ENCODE measurements around the gene WWOX.

DNA sequence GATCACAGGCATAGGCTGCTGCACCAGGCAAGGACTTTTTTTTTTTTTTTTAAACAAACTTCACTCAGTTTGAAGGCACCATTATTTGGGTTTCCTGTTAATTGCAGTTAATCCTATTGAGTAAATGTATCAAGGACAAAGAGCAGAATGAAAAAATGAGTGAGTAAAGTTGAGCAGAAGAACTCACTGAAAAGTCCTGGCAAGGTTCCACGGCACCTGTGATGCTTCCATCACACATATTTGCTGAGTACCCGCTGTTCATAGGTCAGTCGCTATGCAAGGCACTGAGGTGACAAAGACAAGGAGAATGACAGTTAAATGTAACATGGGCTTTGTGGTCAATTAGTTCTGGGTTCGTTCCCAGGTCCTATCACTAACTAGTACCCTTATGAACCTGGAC lies 831.1 kb downstream of the WWOX start:
- TF ChIP-seq, protein P1, sequence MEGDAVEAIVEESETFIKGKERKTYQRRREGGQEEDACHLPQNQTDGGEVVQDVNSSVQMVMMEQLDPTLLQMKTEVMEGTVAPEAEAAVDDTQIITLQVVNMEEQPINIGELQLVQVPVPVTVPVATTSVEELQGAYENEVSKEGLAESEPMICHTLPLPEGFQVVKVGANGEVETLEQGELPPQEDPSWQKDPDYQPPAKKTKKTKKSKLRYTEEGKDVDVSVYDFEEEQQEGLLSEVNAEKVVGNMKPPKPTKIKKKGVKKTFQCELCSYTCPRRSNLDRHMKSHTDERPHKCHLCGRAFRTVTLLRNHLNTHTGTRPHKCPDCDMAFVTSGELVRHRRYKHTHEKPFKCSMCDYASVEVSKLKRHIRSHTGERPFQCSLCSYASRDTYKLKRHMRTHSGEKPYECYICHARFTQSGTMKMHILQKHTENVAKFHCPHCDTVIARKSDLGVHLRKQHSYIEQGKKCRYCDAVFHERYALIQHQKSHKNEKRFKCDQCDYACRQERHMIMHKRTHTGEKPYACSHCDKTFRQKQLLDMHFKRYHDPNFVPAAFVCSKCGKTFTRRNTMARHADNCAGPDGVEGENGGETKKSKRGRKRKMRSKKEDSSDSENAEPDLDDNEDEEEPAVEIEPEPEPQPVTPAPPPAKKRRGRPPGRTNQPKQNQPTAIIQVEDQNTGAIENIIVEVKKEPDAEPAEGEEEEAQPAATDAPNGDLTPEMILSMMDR (IDR thresholded peaks at IDR 0.05; ENCODE audit: low read depth, low read length), result no peak
- TF ChIP-seq MAX (IDR thresholded peaks at IDR 0.05; ENCODE audit: low read depth, low read length) (no peak), POLR2A (IDR thresholded peaks at IDR 0.05; ENCODE audit: extremely low read depth, insufficient read length) (no peak), MYC (IDR thresholded peaks at IDR 0.05; ENCODE audit: low read depth, low read length) (no peak)

Data from NB4 (cell line).